Sigmoid colon (tissue), 7 donors: Measurements from ENCODE around the gene PNO1. TPM values are rescaled to one million over a fixed set of nuclear protein-coding genes. Genes with fewer than 3 reads are reported as not detected.
"Not testable (repeated sequence)": the region's sequence is repeated elsewhere in the genome, so short reads cannot be mapped to it uniquely, and the experiment has no call there.

Source experiments
- DNase-seq: peaks from one replicate; pipeline ENCODE4 v3.0.0-alpha.2; 2019
- H3K27ac ChIP-seq, 4 donors: fragments of 200-600 bp; sonication (generic); one replicate each; pipeline ENCODE4 v1.5.1; 2016 to 2019; ENCODE audit warnings: mild to moderate bottlenecking in 1 of 4
- H3K27me3 ChIP-seq, 3 donors: fragments of 200-600 bp; sonication (generic); one replicate each; pipeline ENCODE4 v1.5.1; 2019; ENCODE audit warnings: mild to moderate bottlenecking in 1 of 3
- H3K36me3 ChIP-seq, 4 donors: fragments of 200-600 bp; sonication (generic); one replicate each; pipeline ENCODE4 v1.5.1; 2016 to 2019
- H3K4me1 ChIP-seq, 4 donors: fragments of 200-600 bp; sonication (generic); one replicate each; pipeline ENCODE4 v1.5.1; 2017 to 2019
- H3K4me3 ChIP-seq, 4 donors: fragments of 200-600 bp; sonication (generic); one replicate each; pipeline ENCODE4 v1.5.1; 2017 to 2019; ENCODE audit warnings: mild to moderate bottlenecking in 2 of 4, moderate library complexity in 1 of 4
- H3K9me3 ChIP-seq, 4 donors: fragments of 200-600 bp in 3 of 4; sonication (generic) in 3 of 4; one replicate each; pipeline versions ENCODE4 v1.5.1 to v1.6.1; 2013 to 2019
- CTCF ChIP-seq, 4 experiments: fragments of 450-650 bp in 3 of 4; fragments of 200-600 bp in 1 of 4; IDR thresholded peaks; one replicate each; pipeline ENCODE4 v1.5.1; 2016 to 2019; ENCODE audit warnings: antibody characterized with exemption in 4 of 4, mild to moderate bottlenecking in 3 of 4, moderate library complexity in 2 of 4
- EP300 ChIP-seq, 4 donors: sonication (generic); formaldehyde crosslinking; IDR thresholded peaks; one replicate each; pipeline ENCODE4 v1.6.1; 2017; ENCODE audit warnings: antibody characterized with exemption in 4 of 4
- POLR2A ChIP-seq, 2 donors: fragments of 450-650 bp; IDR thresholded peaks; one replicate each; pipeline ENCODE4 v1.6.1; 2016; ENCODE audit warnings: antibody characterized with exemption in 2 of 2, mild to moderate bottlenecking in 2 of 2, moderate library complexity in 2 of 2
- POLR2AphosphoS5 ChIP-seq, 4 donors: sonication (generic); formaldehyde crosslinking; IDR thresholded peaks; one replicate each; pipeline ENCODE4 v1.6.1; 2017; ENCODE audit warnings: antibody characterized with exemption in 4 of 4
- WGBS, 2 donors: extraction: QIAGEN DNeasy Blood & Tissue Kit; methylation state at CpG; one replicate each; pipeline ENCODE4 v1.1.7; 2013; 5-methylcytosine and 5-hydroxymethylcytosine counted together
- intact Hi-C: fragments of 100-400 bp; cut with DNase I; formaldehyde crosslinking; loops from one replicate; pipeline ENCODE4 v1.15.1; 2023
- polyA plus RNA-seq, 3 donors: library from polyadenylated mRNA; stranded (reverse); fragments of 200-250 nt; gene quantifications; one replicate each; pipeline ENCODE4 v1.2.3, GENCODE V29; 2013
- total RNA-seq, 4 donors: library from RNA; depleted of rRNA; stranded (reverse); fragments of >200 nt; gene quantifications; one replicate each; pipeline ENCODE4 v1.1.0, GENCODE V29; 2016
- donor health status: healthy with polysubstance abuse.
- donor health status: Bipolar disorder and iron deficiency.
- donor health status: healthy.

Gene PNO1
- total RNA-seq (10 to 100 TPM in 3 of 4 donors, 1 to 10 TPM in 1; 9.1 to 20.7 (median 17.2) TPM), polyA plus RNA-seq (10 to 100 TPM in 1 of 3 donors, 1 to 10 TPM in 2; 6.0 to 10.5 (median 7.9) TPM)

GRCh38 chr2:68157402-68158133, at the start of gene PNO1:
PNO1 (plus strand) TSS chr2:68157888; CDS start chr2:68157935, 47 bp downstream.
- TF ChIP-seq EP300 (IDR thresholded peaks at IDR 0.05), result peak in 1 of 4 donors; percentile 71
- TF ChIP-seq POLR2AphosphoS5 (IDR thresholded peaks at IDR 0.05), result peak; percentile 68 to 82 (median 75)
- TF ChIP-seq CTCF (IDR thresholded peaks at IDR 0.05), result no peak
- Histone ChIP-seq H3K9me3 (no peaks in the 10 kb centered on the region), H3K27ac (peak within 1 kb of the TSS; percentile 84 to 93 (median 86)), H3K36me3 (peaks cover 4 to 27% (median 10%) of the 10 kb centered on the region in 4 donors), H3K4me3 (peak within 1 kb of the TSS; percentile 74 to 93 (median 78)), H3K27me3 (no peaks in the 10 kb centered on the region), H3K4me1 (peaks cover 0 to 32% (median 25%) of the 10 kb centered on the region in 4 donors)
- intact Hi-C loops, result loop anchor here (1.0 kb wide), 1 partner anchor 95 kb away; the partner anchor contains the start of gene PPP3R1
- WGBS, 2 donors, result 0% methylated on average over 44 of the region's 44 CpGs
- DNase-seq, result peak; percentile 98

GRCh38 chr2:68108120-68108519, 49.6 kb upstream of the PNO1 start:
- intact Hi-C loops, result no loop called here
- no peak overlapping the region for H3K4me3 ChIP-seq

GRCh38 chr2:68110102-68110501, 47.6 kb upstream of the PNO1 start:
- H3K27ac ChIP-seq, result no peak overlapping the region
- TF ChIP-seq EP300 (IDR thresholded peaks at IDR 0.05) (no peak), POLR2A (IDR thresholded peaks at IDR 0.05) (no peak), POLR2AphosphoS5 (IDR thresholded peaks at IDR 0.05) (no peak), CTCF (IDR thresholded peaks at IDR 0.05) (no peak)
- no peak for DNase-seq
- 68% methylated on average over 3 of the region's 3 CpGs for WGBS, 2 donors
- no peak overlapping the region for H3K4me3 ChIP-seq
- H3K4me1 ChIP-seq, result no peaks in the 10 kb centered on the region
- no peaks in the 10 kb centered on the region for H3K9me3 ChIP-seq
- H3K27me3 ChIP-seq, result no peaks in the 10 kb centered on the region
- intact Hi-C loops, result no loop called here
- no peaks in the 10 kb centered on the region for H3K36me3 ChIP-seq

More at GRCh38 chr2:68108120-68108519, 49.6 kb upstream of the PNO1 start:
- Histone ChIP-seq H3K4me1 (no peaks in the 10 kb centered on the region), H3K9me3 (no peaks in the 10 kb centered on the region), H3K27me3 (no peaks in the 10 kb centered on the region), H3K36me3 (no peaks in the 10 kb centered on the region), H3K27ac (no peak overlapping the region)
- 83 to 95% methylated on average over 3 of the region's 3 CpGs for WGBS, 2 donors
- no peak for DNase-seq
- TF ChIP-seq POLR2AphosphoS5 (IDR thresholded peaks at IDR 0.05) (no peak), EP300 (IDR thresholded peaks at IDR 0.05) (no peak), CTCF (IDR thresholded peaks at IDR 0.05) (no peak), POLR2A (IDR thresholded peaks at IDR 0.05) (no peak)

- 87 to 89% methylated on average over 3 of the region's 3 CpGs for WGBS, 2 donors
- intact Hi-C loops, result no loop called here
- no peak for TF ChIP-seq POLR2A (IDR thresholded peaks at IDR 0.05)
- TF ChIP-seq POLR2AphosphoS5 (IDR thresholded peaks at IDR 0.05), result no peak
- TF ChIP-seq EP300 (IDR thresholded peaks at IDR 0.05), result no peak
Measured at GRCh38 chr2:68115965-68116364, 41.7 kb upstream of the PNO1 start.

GRCh38 chr2:68117922-68118321, 39.8 kb upstream of the PNO1 start:
- 94 to 95% methylated on average over 4 of the region's 4 CpGs for WGBS, 2 donors
- H3K4me1 ChIP-seq, DNase-seq, H3K27me3 ChIP-seq, intact Hi-C loops, H3K27ac ChIP-seq, H3K36me3 ChIP-seq, H3K4me3 ChIP-seq, H3K9me3 ChIP-seq: not testable (repeated sequence)

More at GRCh38 chr2:68115965-68116364, 41.7 kb upstream of the PNO1 start:
- no peaks in the 10 kb centered on the region for H3K4me1 ChIP-seq
- no peaks in the 10 kb centered on the region for H3K36me3 ChIP-seq
- DNase-seq, result no peak
- no peak overlapping the region for H3K4me3 ChIP-seq
- H3K9me3 ChIP-seq, result no peaks in the 10 kb centered on the region
- no peaks in the 10 kb centered on the region for H3K27me3 ChIP-seq
- no peak overlapping the region for H3K27ac ChIP-seq
